OCI-LY1 (cell line): ENCODE results near the gene VCAN.

Experiments used
- H2AFZ ChIP-seq: fragments of 200-600 bp; sonication (generic), shearing (Covaris generic); 2 replicates; pipeline ENCODE4 v1.6.0; 2014; ENCODE audit warnings: antibody characterized with exemption, mild to moderate bottlenecking, low read length
- H3F3A ChIP-seq: fragments of 200-600 bp; sonication (generic), shearing (Covaris generic); 2 replicates; pipeline ENCODE4 v1.6.0; 2014; ENCODE audit warnings: mild to moderate bottlenecking, antibody characterized with exemption, low read length, moderate library complexity; ENCODE audit not compliant: insufficient read depth
- H3K27ac ChIP-seq: fragments of 200-600 bp; sonication (generic); 2 replicates; pipeline ENCODE4 v1.5.1; 2014; ENCODE audit warnings: low read length, mixed run types, mild to moderate bottlenecking, low read depth; ENCODE audit not compliant: poor library complexity, severe bottlenecking
- H3K27me3 ChIP-seq: fragments of 200-600 bp; sonication (generic); 2 replicates; pipeline ENCODE4 v1.6.0; 2014; ENCODE audit warnings: antibody characterized with exemption, mild to moderate bottlenecking, low read length, moderate library complexity; ENCODE audit not compliant: insufficient read depth
- H3K36me3 ChIP-seq: fragments of 200-600 bp; sonication (generic); 2 replicates; pipeline ENCODE4 v1.6.1; 2014; ENCODE audit warnings: mild to moderate bottlenecking, antibody characterized with exemption, low read length, moderate library complexity, mixed read lengths; ENCODE audit not compliant: insufficient read depth
- H3K4me1 ChIP-seq: fragments of 200-600 bp; sonication (generic); 2 replicates; pipeline ENCODE4 v1.5.1; 2014; ENCODE audit warnings: mild to moderate bottlenecking, low read length, moderate library complexity; ENCODE audit not compliant: insufficient read depth, severe bottlenecking
- H3K4me2 ChIP-seq: fragments of 200-600 bp; sonication (generic), shearing (Covaris generic); 2 replicates; pipeline ENCODE4 v1.6.1; 2014; ENCODE audit warnings: low read length
- H3K4me3 ChIP-seq: fragments of 200-600 bp; sonication (generic); 2 replicates; pipeline ENCODE4 v1.5.1; 2014; ENCODE audit warnings: low read length, low read depth, mild to moderate bottlenecking, mixed read lengths; ENCODE audit not compliant: poor library complexity, severe bottlenecking
- H3K79me2 ChIP-seq: fragments of 200-600 bp; shearing (Covaris generic); 2 replicates; pipeline ENCODE4 v1.6.1; 2016; ENCODE audit warnings: mixed run types, low read length, mixed read lengths; ENCODE audit not compliant: insufficient read depth
- H3K9ac ChIP-seq: fragments of 200-600 bp; sonication (generic), shearing (Covaris generic); 2 replicates; pipeline ENCODE4 v1.6.1; 2014; ENCODE audit warnings: mild to moderate bottlenecking, low read length, mixed read lengths
- H3K9me2 ChIP-seq: fragments of 200-600 bp; sonication (generic), shearing (Covaris generic); 2 replicates; pipeline ENCODE4 v1.6.1; 2014; ENCODE audit warnings: low read depth, mild to moderate bottlenecking, low read length, mixed read lengths
- H3K9me3 ChIP-seq: fragments of 200-600 bp; shearing (Covaris generic); 2 replicates; pipeline ENCODE4 v1.6.1; 2014; ENCODE audit warnings: low read length, mixed read lengths
- H4K20me1 ChIP-seq: fragments of 200-600 bp; sonication (generic), shearing (Covaris generic); 2 replicates; pipeline ENCODE4 v1.6.0; 2016; ENCODE audit warnings: mild to moderate bottlenecking, low read length; ENCODE audit not compliant: insufficient read depth
- EZH2 ChIP-seq: fragments of 200-600 bp; sonication (generic), shearing (Covaris generic); IDR thresholded peaks from 2 replicates; pipeline ENCODE4 v1.8.0; 2017; ENCODE audit warnings: borderline replicate concordance, mixed run types, mild to moderate bottlenecking, antibody characterized with exemption, low read length, moderate library complexity, mixed read lengths
- TF ChIP-seq, protein P1 (sequence below): fragments of 200-600 bp; sonication (generic), shearing (Covaris generic); IDR thresholded peaks from 2 replicates; pipeline ENCODE4 v1.5.1; 2017; ENCODE audit warnings: mild to moderate bottlenecking, antibody characterized with exemption, low read length, moderate library complexity, mixed read lengths

The VCAN gene

DNA sequence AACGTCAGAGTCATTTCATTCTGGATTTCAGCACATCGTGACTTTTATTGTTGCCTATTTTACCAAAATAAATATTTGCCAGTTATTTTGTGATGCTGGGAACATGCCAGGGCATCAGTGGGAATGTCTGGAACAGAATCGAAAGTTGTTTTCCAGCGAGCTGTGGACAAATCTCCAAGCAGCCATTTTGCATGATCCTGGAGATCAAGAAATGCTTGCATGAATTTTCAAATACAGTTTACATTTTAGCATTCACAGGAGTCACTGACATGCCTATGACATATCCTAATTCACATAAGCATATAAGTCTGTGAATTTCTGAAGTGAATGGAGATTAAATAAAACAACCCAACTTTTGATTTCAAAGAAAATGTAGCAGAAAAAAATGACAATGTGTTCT, 119.4 kb downstream of the VCAN start:
- H3F3A ChIP-seq: no peaks in the 10 kb centered on the region
- no peak overlapping the region for H2AFZ ChIP-seq
- no peaks in the 10 kb centered on the region for H3K4me1 ChIP-seq

DNA sequence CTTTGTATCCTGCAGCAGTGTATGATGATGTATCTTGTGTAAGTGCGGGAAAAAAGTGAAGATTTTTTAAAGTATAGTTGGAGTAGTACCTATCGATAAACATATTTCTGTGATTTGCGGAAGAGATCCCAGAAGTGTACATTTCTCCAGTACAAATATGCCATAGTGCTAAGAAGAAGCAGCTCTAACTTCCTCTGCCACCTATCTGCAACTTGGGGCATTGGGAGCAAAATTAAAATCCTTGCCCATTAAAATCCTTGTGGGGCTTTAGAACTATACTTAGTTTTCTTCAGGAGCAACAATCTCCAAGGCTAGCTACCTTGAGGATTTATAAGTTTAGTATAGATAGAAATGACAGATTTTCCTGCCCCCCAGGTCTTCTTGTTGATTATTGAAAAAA, 123.7 kb downstream of the VCAN start:
- no peaks in the 10 kb centered on the region for H3K4me1 ChIP-seq
- H3K9me3 ChIP-seq: no peaks in the 10 kb centered on the region
- H2AFZ ChIP-seq: no peak overlapping the region
- no peak overlapping the region for H3K9ac ChIP-seq
- no peaks in the 10 kb centered on the region for H3K36me3 ChIP-seq
- H3K27me3 ChIP-seq: no peaks in the 10 kb centered on the region
- no peaks in the 10 kb centered on the region for H3K9me2 ChIP-seq
- H3K27ac ChIP-seq: no peak overlapping the region
- TF ChIP-seq, protein P1, sequence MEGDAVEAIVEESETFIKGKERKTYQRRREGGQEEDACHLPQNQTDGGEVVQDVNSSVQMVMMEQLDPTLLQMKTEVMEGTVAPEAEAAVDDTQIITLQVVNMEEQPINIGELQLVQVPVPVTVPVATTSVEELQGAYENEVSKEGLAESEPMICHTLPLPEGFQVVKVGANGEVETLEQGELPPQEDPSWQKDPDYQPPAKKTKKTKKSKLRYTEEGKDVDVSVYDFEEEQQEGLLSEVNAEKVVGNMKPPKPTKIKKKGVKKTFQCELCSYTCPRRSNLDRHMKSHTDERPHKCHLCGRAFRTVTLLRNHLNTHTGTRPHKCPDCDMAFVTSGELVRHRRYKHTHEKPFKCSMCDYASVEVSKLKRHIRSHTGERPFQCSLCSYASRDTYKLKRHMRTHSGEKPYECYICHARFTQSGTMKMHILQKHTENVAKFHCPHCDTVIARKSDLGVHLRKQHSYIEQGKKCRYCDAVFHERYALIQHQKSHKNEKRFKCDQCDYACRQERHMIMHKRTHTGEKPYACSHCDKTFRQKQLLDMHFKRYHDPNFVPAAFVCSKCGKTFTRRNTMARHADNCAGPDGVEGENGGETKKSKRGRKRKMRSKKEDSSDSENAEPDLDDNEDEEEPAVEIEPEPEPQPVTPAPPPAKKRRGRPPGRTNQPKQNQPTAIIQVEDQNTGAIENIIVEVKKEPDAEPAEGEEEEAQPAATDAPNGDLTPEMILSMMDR: no peak
- TF ChIP-seq EZH2: no peak
- no peaks in the 10 kb centered on the region for H3F3A ChIP-seq
- no peaks in the 10 kb centered on the region for H3K79me2 ChIP-seq
- no peaks in the 10 kb centered on the region for H4K20me1 ChIP-seq
- H3K4me3 ChIP-seq: no peak overlapping the region
- no peak overlapping the region for H3K4me2 ChIP-seq

More for the DNA sequence above, 119.4 kb downstream of the VCAN start:
- no peak overlapping the region for H3K4me3 ChIP-seq
- TF ChIP-seq EZH2: no peak
- TF ChIP-seq, protein P1: no peak
- H3K9me3 ChIP-seq: no peaks in the 10 kb centered on the region
- no peaks in the 10 kb centered on the region for H3K27me3 ChIP-seq
- no peaks in the 10 kb centered on the region for H3K36me3 ChIP-seq
- H3K79me2 ChIP-seq: no peaks in the 10 kb centered on the region
- H3K27ac ChIP-seq: no peak overlapping the region
- H4K20me1 ChIP-seq: no peaks in the 10 kb centered on the region
- H3K4me2 ChIP-seq: no peak overlapping the region
- no peak overlapping the region for H3K9ac ChIP-seq
- no peaks in the 10 kb centered on the region for H3K9me2 ChIP-seq

DNA sequence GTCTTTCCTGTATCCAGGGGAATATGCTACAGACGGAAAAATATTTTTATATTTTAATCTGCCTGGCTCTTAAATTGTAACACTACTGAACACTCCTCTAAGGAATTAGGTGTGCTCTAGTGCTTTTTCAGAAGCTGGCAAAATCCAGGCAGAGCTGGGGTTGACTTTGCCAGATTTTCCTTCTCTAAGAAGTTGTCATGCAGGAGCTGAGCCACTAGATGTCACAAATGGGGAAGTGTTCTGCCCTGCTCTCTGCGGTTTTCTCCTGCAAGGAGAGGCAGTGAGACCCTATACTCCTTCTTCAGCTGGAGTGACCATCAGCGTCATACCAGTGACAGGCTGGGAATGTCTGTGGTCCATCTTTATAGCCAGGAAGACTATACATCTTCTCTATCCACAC, 136.6 kb downstream of the VCAN start:
- Histone ChIP-seq H3K4me3 (no peak overlapping the region), H3K27me3 (no peaks in the 10 kb centered on the region), H4K20me1 (no peaks in the 10 kb centered on the region), H3K79me2 (no peaks in the 10 kb centered on the region), H2AFZ (no peak overlapping the region), H3F3A (no peaks in the 10 kb centered on the region), H3K9ac (no peak overlapping the region), H3K27ac (no peak overlapping the region), H3K9me3 (no peaks in the 10 kb centered on the region), H3K4me1 (no peaks in the 10 kb centered on the region), H3K36me3 (no peaks in the 10 kb centered on the region), H3K9me2 (no peaks in the 10 kb centered on the region), H3K4me2 (no peak overlapping the region)
- TF ChIP-seq, protein P1: peak; percentile 37; the same call in 1 of the 2 replicates
- no peak for TF ChIP-seq EZH2
